G401 (cell line): ENCODE results near the gene PDHA1. TPM values are rescaled to one million over a fixed set of nuclear protein-coding genes. Genes with fewer than 3 reads are reported as not detected.

Experiments used
- DNase-seq: peaks from one replicate; pipeline ENCODE4 v3.0.0-alpha.2; 2015; ENCODE audit warnings: low spot score
- in situ Hi-C: cut with HindIII; loops from 2 replicates; pipeline ENCODE4 v1.10.0; 2016; ENCODE audit warnings: low sequenced_read_pairs, mixed read lengths
- total RNA-seq: library from RNA; depleted of rRNA; stranded (reverse); fragments of >200 nt; shearing (Covaris generic); gene quantifications from 2 replicates; pipeline ENCODE4 v1.2.3, GENCODE V29; 2014; rRNA removed

Gene PDHA1
- total RNA-seq, 1 experiment from 2014 or later, result 124 TPM

DNA sequence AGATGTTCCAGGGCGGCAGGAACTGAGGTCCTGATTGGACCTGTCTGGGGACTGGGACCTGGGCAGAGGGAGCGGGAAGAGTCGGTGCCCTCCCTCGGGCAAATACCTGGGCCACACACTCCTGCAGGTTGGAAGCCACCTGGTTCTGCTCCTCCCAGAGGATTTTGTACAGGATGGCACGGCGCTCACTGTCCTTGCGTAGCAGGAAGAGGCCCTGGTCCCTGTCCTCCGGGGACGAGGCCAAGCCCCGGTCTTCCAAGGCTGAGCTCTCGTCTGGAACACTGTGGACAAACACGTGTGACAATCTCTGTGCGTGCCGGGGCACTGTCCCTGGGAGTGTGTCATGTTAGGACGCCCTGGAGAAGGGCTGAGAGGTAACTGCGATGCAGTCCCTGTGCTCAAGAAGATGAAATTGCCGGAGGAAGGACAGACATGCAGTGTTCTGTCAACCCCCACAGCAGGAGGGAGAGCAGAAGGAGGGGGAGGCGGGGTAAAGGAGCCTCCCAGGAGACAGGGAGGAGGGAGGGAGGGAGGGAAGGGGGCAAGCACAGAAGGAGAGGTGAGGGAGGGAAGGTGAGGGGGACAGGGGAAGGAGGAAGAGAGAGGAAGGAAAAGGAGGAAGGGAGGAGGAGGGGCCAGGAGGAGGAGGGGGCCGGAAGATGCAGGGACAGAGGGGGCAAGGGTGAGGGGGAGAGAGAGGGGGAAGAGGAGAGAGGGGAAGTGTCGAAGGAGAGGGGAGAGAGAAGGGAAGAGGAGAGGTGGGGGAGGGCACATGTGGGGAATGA, 29.0 kb downstream of the PDHA1 start:
- in situ Hi-C loops, result no loop called here
- DNase-seq, result peak; percentile 14

DNA sequence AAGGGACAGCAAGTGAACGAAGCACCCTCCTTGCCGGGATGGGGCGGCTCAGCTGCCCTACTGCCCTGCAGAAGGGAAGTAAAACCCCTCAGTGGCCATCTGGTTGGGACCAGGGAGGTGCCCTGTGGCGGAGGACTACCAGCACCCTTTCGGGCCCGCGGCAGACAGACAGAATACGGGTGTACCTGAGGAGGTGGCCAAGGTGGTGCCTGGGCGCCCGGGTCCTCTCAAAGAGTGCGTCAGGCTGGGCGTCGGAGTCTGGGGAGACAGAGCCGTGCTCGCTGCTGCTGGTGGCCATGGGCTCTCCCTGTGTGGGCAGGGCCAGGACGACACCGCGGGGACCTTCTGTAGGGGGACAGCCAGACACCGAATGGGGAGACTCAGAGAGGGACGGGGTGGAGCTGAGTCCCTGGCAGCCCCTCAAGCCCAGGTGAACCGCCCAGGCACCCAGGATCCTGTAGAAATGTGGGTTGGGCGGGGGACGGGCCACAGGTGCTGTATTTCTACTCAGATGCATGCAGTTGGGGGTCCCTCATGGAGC, 29.7 kb downstream of the PDHA1 start:
- in situ Hi-C loops, result no loop called here
- DNase-seq, result no peak

DNA sequence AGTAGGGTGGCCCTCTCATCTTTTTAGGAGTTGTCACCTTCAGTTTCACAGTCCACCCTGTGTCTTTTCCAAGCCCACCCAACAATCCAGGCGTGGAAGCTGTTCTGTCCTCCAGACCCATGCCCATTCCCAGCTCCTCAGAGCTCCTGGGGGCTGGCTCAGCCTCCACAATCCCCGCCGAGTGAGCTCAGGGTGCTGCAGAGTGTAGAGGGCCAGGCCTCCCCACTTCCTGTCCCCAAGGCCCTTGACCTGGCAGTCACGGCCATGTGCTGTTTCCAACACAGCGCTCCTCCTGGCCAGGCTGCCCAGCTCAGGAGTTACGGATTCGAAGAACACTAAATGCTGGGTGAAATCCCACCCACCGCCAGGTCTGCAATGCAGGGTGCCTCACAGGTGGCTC, 31.8 kb downstream of the PDHA1 start:
- DNase-seq, result no peak
- in situ Hi-C loops, result no loop called here

DNA sequence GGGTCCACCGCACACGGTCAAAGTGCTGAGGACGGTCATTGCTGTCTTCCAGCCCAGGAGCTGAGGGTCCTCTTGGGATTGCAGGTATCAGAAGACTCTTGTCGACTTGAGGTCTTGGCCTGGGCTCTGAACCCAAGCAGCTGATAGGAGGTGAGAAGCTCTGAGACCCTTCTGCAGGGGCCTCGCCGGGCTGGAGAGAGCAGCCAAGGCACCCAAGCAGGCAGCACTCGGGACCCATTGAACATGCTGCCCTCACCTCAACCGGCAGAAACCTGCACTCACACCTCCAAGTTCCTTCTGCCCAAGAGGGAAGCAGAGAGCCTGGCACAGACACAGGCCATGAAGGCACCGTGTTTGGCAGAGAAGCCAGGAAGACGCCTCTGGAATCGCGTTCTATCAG, 34.1 kb downstream of the PDHA1 start:
- no peak for DNase-seq
- in situ Hi-C loops, result no loop called here

DNA sequence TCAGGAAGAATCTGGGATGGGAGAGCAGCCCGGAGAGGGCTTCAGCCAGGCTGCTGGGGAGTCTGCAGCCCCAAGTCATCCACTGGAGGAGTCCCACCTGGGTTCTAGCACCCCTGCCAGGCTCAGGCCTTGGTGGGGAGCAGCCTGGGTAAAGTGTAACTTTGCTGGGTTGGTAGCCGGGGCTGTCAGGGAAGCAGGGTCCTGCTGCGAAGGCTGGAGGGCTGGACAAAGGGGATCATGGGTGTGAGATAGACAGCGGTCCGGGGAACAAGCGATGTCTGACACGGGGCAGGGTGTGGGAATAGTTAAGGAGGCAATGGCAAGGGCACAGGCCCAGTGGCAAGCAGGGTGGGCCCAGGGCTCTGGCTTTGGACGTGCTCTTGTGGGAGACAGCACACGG, 37.6 kb downstream of the PDHA1 start:
- in situ Hi-C loops, result no loop called here

DNA sequence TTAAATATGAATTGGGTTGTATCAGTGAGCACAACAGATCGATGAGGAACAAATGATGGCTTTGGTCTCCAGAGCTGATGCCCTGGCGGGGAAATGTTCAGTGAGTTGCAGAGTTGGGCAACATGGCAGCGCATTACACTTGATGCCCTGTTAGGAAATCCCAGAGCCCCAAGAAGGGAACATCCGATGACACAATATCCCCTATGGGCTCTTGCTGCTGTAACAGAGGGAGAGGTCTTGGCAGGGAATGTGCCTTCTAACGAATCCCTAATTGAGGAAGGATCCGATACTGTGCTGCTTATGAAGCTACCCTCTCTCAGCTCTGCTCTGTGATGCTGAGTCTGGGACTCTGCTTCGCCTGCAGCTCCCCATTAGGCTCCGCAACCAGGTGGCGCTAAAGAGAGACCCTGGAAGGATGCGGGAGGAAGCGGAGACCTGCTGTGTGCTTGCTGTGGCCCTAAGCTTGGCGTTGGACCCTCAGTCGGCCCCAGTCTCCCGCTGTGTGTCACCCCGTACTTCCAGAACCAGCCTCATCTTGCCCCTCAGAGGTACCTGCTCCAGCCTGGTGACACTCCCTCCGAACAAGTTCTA, 38.9 kb downstream of the PDHA1 start:
- in situ Hi-C loops, result no loop called here
- peak; percentile 28 for DNase-seq

More for the DNA sequence above, 37.6 kb downstream of the PDHA1 start:
- no peak for DNase-seq

DNA sequence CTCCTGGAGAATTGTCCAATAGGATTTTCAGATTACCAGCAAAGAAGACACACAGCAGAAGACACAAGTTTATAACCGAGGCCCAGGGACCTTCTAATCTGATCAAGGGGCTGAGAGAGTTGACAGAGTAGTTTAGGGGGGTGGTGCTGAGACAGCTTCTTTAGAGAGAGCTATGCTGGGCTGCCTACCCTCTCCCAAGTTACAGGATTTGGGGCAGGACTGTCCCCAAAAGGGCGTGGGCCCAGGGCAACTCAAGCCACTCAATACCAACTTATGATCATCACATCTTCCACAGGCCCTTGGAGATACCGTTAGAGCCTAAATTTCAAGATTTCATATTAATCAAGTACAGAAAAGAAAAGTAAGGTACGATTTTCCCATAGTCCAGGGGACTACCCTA, 43.0 kb downstream of the PDHA1 start:
- DNase-seq, result no peak
- in situ Hi-C loops, result no loop called here

DNA sequence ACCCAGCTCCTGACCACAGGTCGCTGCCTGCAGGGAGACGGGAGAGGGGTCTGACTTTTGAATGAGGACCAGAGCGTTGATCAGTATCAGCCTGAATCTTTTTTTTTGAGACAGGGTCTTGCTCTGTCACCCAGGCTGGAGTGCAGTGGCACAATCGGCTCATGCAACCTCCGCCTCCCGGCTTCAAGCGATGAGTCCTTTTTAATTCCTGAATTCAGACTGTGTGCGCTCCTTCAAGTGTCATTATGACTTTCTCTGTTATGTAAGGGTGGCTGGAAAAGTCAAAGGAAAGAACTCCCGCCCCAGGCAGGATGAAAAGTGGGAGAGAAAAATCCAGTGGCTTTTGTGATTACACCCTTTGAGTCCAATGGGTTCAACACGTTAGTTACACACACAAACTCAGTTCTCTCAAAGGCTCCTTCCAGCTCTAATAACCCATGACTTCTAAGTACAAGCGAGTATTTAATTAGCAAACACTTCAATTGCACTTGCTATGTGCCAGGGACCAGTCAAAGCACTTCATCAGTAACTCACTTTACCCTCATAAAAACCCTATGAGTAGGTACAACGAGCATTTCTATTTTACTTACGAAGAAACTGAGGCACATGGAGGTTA, 44.4 kb downstream of the PDHA1 start:
- no peak for DNase-seq
- in situ Hi-C loops, result no loop called here

DNA sequence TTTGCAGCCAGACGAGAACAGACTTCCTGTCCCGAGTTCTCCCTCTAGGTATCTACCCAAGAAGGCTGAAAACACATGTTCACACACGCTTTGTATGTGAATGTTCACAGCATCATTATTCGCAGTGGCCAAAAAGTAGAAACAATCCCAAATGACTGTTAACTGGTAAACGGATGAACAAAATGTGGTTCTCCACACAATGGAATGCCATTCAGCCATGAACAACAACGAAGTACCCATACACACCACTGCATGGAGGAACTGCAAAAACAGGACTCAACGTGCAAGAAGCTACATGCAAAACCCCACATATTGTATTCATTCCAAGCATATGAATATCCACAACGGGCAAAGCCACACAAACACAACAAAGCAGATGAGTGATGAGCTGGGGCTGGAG, 45.0 kb downstream of the PDHA1 start:
- no peak for DNase-seq
- in situ Hi-C loops, result no loop called here

DNA sequence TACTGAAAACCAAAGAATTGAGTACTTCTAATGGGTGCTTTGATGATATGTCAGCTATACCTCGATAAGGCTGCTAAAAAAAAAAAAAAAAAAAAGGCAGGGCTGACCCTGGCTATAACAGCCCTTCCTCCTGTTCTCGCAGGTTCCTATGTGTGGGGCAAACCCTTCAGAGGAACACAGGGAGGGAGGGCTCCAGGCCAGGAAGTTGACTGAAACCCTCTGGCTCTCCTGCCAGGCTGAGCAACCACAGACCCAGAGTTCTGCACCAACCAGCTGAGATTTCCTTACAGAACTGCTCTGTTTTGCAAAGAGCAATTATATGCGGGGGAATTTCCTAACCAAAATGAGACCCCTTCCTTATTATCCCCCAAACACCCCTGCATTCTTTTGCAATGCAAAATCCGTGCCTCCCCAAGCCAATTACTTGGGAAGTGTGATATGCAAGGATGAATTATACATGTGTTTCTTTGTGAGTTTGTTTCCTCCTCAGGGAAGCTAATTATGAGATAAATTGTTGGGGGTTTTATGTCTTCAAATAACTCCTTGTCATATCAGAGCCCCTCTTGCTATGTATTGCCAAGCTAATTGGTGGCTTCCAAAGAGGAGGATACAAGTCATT, 45.6 kb downstream of the PDHA1 start:
- DNase-seq, result no peak
- in situ Hi-C loops, result no loop called here

DNA sequence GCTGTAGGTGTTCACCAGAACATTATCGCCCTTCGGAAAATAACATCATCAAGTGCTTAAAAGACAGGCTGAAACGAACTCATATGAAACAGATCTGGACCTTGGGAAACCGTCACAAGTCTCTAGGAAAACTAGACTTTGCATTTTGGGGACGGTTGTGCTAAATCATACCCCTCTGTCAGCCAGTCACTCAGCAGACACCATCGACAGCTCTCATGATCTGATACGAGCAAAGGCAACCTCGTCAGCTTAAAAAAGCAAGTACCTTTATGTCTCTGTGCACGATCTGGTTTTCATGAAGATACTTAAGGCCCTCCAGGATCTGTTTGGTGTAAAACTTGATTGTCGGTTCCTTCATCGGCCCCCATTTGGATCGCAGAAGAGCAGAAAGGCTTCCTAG, 48.4 kb downstream of the PDHA1 start:
- no peak for DNase-seq
- in situ Hi-C loops, result no loop called here

DNA sequence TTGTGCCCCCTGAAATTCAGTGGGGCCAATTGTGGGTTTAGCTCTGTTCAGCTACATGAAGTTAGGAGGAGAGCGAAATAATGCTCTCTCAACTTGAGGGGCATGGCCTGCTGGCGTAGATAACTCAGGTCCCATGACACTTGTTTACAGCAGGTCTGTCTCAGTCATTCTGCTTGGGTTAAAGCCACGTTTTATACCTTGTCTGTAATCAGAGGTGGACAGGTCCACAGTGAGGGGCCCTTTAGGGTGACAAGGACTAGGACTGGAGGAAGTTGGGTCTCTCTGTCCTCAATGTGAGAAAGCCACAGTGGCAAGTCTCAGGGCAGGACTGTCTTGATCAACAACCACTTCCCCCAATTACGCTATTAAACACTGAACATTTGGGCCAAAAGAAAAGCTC, 49.0 kb downstream of the PDHA1 start:
- in situ Hi-C loops, result no loop called here
- no peak for DNase-seq

DNA sequence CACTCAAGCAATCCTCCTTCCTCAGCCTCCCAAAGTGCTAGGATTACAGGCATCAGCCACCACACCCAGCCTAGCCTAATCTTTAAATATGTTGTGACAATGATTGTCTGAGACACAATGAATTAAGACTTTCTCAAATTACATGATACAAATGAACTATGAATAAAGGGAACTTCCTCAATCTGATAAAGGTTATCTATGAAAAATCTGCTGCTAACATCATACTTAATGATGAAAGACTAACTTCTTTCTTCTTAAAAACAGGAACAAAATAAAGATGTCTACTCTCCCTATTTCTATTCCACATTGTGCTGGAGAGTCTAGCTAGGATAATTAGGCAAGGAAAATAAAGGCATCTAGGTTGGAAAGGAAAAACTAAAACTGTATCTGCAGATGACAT, 60.0 kb downstream of the PDHA1 start:
- in situ Hi-C loops, result no loop called here
- no peak for DNase-seq

DNA sequence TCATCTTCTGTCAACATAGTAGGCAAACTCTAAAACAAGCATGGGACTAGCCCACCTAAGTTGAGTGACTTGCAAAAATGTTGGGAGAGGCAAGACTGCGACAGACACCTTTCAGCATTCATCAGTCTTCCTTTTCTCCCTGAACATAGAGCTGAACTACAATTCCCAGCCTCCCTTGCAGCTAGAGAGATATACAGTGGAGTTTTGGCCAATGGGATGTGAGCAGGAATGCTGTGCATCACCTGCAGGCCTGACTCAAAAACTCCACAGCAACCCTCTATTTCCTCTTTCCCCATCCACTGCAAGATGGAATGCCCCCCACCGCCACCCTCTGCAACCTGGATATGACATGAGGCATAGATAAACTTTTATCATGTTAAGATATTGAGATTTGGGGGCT, 66.5 kb downstream of the PDHA1 start:
- in situ Hi-C loops, result no loop called here
- no peak for DNase-seq

Other genes with a start within 250 kb of the PDHA1 start
- not detected in 2 replicates for gene ADGRG2, start 221.5 kb upstream of the PDHA1 start, total RNA-seq
- 1.5 and 2.5 TPM in 2 replicates for gene MAP3K15, start 171.6 kb downstream of the PDHA1 start, total RNA-seq